Transverse colon (tissue), 4 donors: ENCODE results near the gene SEC14L6. TPM values are rescaled to one million over a fixed set of nuclear protein-coding genes. Genes with fewer than 3 reads are reported as not detected.
"Not testable (repeated sequence)": the region's sequence is repeated elsewhere in the genome, so short reads cannot be mapped to it uniquely, and the experiment has no call there.

Experiments used
- DNase-seq: peaks from one replicate; pipeline ENCODE4 v3.0.0-alpha.2; 2019
- H3K27ac ChIP-seq, 4 donors: fragments of 200-600 bp; sonication (generic); 2 replicates each; pipeline ENCODE4 v1.5.1; 2016 to 2018; ENCODE audit warnings: inconsistent platforms in 4 of 4
- H3K27me3 ChIP-seq: fragments of 200-600 bp; sonication (generic); 2 replicates; pipeline ENCODE4 v1.5.1; 2017; ENCODE audit warnings: inconsistent platforms
- H3K36me3 ChIP-seq, 4 donors: fragments of 200-600 bp; sonication (generic); 2 replicates each; pipeline ENCODE4 v1.5.1; 2017 to 2019; ENCODE audit warnings: inconsistent platforms in 4 of 4
- H3K4me1 ChIP-seq, 4 donors: fragments of 200-600 bp; sonication (generic); 2 replicates each; pipeline ENCODE4 v1.5.1; 2017 to 2020; ENCODE audit warnings: inconsistent platforms in 4 of 4
- H3K4me3 ChIP-seq, 4 donors: fragments of 200-600 bp; sonication (generic); 1 replicate in 1 of 4; 2 replicates in 3 of 4; pipeline versions ENCODE4 v1.5.1 to v1.6.1; 2017 to 2019; ENCODE audit warnings: inconsistent platforms in 4 of 4
- H3K9me3 ChIP-seq, 2 donors: fragments of 200-600 bp; sonication (generic); 2 replicates each; pipeline ENCODE4 v1.5.1; 2017 to 2019; ENCODE audit warnings: inconsistent platforms in 2 of 2
- CTCF ChIP-seq, 5 experiments: fragments of 200-600 bp in 3 of 5; fragments of 450-650 bp in 2 of 5; sonication (generic) in 3 of 5; IDR thresholded peaks; 1 replicate in 2 of 5; 2 replicates in 3 of 5; pipeline ENCODE4 v1.5.1; 2016 to 2017; ENCODE audit warnings: antibody characterized with exemption in 5 of 5, inconsistent platforms in 3 of 5, mild to moderate bottlenecking in 2 of 5, moderate library complexity in 1 of 5
- EP300 ChIP-seq: sonication (generic); formaldehyde crosslinking; IDR thresholded peaks from one replicate; pipeline ENCODE4 v1.6.1; 2017; ENCODE audit warnings: antibody characterized with exemption, low read depth
- POLR2A ChIP-seq: fragments of 450-650 bp; IDR thresholded peaks from one replicate; pipeline ENCODE4 v1.6.1; 2016; ENCODE audit warnings: antibody characterized with exemption, mild to moderate bottlenecking, moderate library complexity
- POLR2AphosphoS5 ChIP-seq, 3 donors: sonication (generic); formaldehyde crosslinking; IDR thresholded peaks; one replicate each; pipeline ENCODE4 v1.6.1; 2016; ENCODE audit warnings: antibody characterized with exemption in 3 of 3
- WGBS, 2 donors: methylation state at CpG; one replicate each; pipeline ENCODE4 v1.1.5; 2018; ENCODE audit warnings: low coverage in 1 of 2; 5-methylcytosine and 5-hydroxymethylcytosine counted together
- in situ Hi-C, 4 donors: fragments of 200-750 bp; cut with MboI; loops; one replicate each; pipeline versions ENCODE4 v1.15.0 to v1.15.1; 2017; ENCODE audit warnings: low sequenced_read_pairs in 3 of 4, low pct_ligation_motif_present in 1 of 4, low pct_unique_long_range_greater_than_20kb in 1 of 4
- intact Hi-C: fragments of 100-400 bp; cut with DNase I; formaldehyde crosslinking; loops from one replicate; pipeline ENCODE4 v1.15.1; 2023; ENCODE audit warnings: low total_unique reads
- total RNA-seq, 4 donors: library from RNA; depleted of rRNA; stranded (reverse); fragments of >200 nt; gene quantifications; one replicate each; pipeline ENCODE4 v1.1.0, GENCODE V29; 2016

The SEC14L6 gene
- total RNA-seq, 4 donors from 2014 or later: 0.14 to 0.48 TPM; not detected in 2

- no peaks in the 10 kb centered on the region for H3K9me3 ChIP-seq
- WGBS, 2 donors: 78 to 94% methylated on average over 2 to 10 of the region's 10 CpGs
- DNase-seq: no peak
- H3K27ac ChIP-seq: no peak overlapping the region
- in situ Hi-C loops (no loop called here), intact Hi-C loops (no loop called here)
- no peaks in the 10 kb centered on the region for H3K27me3 ChIP-seq
- H3K4me3 ChIP-seq: no peak overlapping the region
- TF ChIP-seq POLR2A: no peak
- H3K36me3 ChIP-seq: no peaks in the 10 kb centered on the region
- H3K4me1 ChIP-seq: peaks cover 0 to 22% (median 12%) of the 10 kb centered on the region in 4 donors
Measured at GRCh38 chr22:30568137-30568805, 21.7 kb upstream of the SEC14L6 start.

- in situ Hi-C loops, DNase-seq, H3K4me3 ChIP-seq, H3K9me3 ChIP-seq, H3K36me3 ChIP-seq, intact Hi-C loops, H3K27me3 ChIP-seq, H3K27ac ChIP-seq: not testable (repeated sequence)
- WGBS, 2 donors: 91 to 100% methylated on average over 1 to 6 of the region's 6 CpGs
- peaks cover 0 to 12% (median 3%) of the 10 kb centered on the region in 4 donors for H3K4me1 ChIP-seq
Measured at GRCh38 chr22:30567277-30567676, 20.7 kb upstream of the SEC14L6 start.

- Histone ChIP-seq H3K9me3 (no peaks in the 10 kb centered on the region), H3K27me3 (no peaks in the 10 kb centered on the region), H3K4me1 (peaks cover 0 to 8% (median 2%) of the 10 kb centered on the region in 4 donors), H3K27ac (no peak overlapping the region), H3K4me3 (no peak overlapping the region), H3K36me3 (no peaks in the 10 kb centered on the region)
- DNase-seq: peak; percentile 67
- intact Hi-C loops: no loop called here
- in situ Hi-C loops: no loop called here
- TF ChIP-seq POLR2A (peak; percentile 9), POLR2AphosphoS5 (IDR thresholded peaks at IDR 0.05) (peak in 1 of 3 donors; percentile 29), CTCF (IDR thresholded peaks at IDR 0.05) (no peak), EP300 (no peak)
- WGBS, 2 donors: 36 to 52% methylated on average over 2 to 4 of the region's 7 CpGs
Measured at GRCh38 chr22:30566125-30566524, 19.6 kb upstream of the SEC14L6 start.

- H3K4me3 ChIP-seq: no peak overlapping the region
- H3K27me3 ChIP-seq: no peaks in the 10 kb centered on the region
- no peaks in the 10 kb centered on the region for H3K36me3 ChIP-seq
- TF ChIP-seq EP300 (no peak), CTCF (IDR thresholded peaks at IDR 0.05) (no peak), POLR2A (no peak), POLR2AphosphoS5 (IDR thresholded peaks at IDR 0.05) (no peak)
- intact Hi-C loops: no loop called here
- H3K4me1 ChIP-seq: peaks cover 0 to 8% (median 2%) of the 10 kb centered on the region in 4 donors
- no peak overlapping the region for H3K27ac ChIP-seq
- DNase-seq: no peak
- in situ Hi-C loops: no loop called here
- H3K9me3 ChIP-seq: no peaks in the 10 kb centered on the region
- 80 to 92% methylated on average over 1 to 3 of the region's 4 CpGs for WGBS, 2 donors
Measured at GRCh38 chr22:30565341-30565740, 18.8 kb upstream of the SEC14L6 start.

- H3K4me3 ChIP-seq: no peak overlapping the region
- no peaks in the 10 kb centered on the region for H3K36me3 ChIP-seq
- WGBS, 2 donors: 81% methylated on average over 3 of the region's 3 CpGs; no CpG with 5 or more reads in 1 of the 2 donors
- H3K9me3 ChIP-seq: no peaks in the 10 kb centered on the region
- no peak overlapping the region for H3K27ac ChIP-seq
- DNase-seq: no peak
- TF ChIP-seq POLR2A (no peak), POLR2AphosphoS5 (IDR thresholded peaks at IDR 0.05) (no peak), CTCF (IDR thresholded peaks at IDR 0.05) (no peak), EP300 (no peak)
- no peaks in the 10 kb centered on the region for H3K27me3 ChIP-seq
- peaks cover 0 to 8% (median 2%) of the 10 kb centered on the region in 4 donors for H3K4me1 ChIP-seq
- intact Hi-C loops: no loop called here
- in situ Hi-C loops: no loop called here
Measured at GRCh38 chr22:30564761-30565119, 18.2 kb upstream of the SEC14L6 start.
